ENCODE results near the gene NRP2.

DNA sequence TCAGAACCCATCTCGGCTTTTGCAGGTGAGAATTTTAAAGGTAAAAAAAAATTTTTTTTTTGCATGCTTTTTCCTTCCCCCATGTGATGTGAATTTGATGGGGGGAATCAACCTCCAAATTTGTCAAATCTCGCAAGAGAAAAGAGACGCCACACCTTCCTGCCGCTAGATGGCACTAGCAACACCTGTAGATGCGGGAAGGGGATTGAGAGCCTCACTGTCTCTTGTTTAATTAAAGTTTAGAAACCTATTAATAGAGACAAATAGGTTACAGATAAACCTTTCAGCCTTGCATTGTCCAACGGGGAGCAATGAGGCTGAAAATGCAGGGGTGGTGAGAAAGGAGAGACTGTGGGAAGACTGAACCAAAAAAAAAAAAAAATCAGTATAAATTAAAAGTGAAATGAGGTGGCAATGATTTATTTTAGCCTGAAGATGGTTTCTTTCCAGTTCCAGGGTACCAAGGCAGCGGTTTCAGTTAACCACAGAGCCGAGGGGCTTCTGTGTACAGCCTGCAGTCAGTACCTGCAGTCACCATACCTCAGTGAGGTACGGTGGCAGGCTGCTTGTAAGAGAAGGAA is 84.6 kb downstream of the NRP2 start:
- TF ChIP-seq CTCF (IDR thresholded peaks at IDR 0.05) (peak; percentile 69 to 89 (median 84)), POLR2A (IDR thresholded peaks at IDR 0.05) (no peak)
